ENCODE measurements around the gene RLN3.

RLN3 gene

DNA sequence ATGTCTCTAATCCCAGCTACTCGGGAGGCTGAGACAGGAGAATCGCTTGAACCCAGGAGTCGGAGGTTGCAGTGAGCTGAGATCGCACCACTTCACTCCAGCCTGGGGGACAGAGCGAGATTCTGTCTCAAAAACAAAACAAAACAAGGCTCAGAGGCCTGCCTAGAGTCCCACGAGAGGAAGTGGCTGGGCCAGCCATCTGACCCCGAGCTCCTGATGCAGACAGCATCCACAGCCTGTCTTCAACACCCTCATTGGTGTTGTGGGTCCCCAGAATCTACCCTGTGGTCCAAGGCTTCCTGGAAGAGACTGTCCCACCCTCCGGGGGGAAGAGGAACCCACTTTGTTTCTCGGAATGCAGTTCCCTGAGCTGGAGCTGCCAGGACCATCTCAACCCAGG is 46.5 kb upstream of the RLN3 start:
- TF ChIP-seq, protein P1, sequence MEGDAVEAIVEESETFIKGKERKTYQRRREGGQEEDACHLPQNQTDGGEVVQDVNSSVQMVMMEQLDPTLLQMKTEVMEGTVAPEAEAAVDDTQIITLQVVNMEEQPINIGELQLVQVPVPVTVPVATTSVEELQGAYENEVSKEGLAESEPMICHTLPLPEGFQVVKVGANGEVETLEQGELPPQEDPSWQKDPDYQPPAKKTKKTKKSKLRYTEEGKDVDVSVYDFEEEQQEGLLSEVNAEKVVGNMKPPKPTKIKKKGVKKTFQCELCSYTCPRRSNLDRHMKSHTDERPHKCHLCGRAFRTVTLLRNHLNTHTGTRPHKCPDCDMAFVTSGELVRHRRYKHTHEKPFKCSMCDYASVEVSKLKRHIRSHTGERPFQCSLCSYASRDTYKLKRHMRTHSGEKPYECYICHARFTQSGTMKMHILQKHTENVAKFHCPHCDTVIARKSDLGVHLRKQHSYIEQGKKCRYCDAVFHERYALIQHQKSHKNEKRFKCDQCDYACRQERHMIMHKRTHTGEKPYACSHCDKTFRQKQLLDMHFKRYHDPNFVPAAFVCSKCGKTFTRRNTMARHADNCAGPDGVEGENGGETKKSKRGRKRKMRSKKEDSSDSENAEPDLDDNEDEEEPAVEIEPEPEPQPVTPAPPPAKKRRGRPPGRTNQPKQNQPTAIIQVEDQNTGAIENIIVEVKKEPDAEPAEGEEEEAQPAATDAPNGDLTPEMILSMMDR (conservative IDR thresholded peaks at IDR 0.05; ENCODE audit: low read length) = no peak
- no peak overlapping the region for H3K4me3 ChIP-seq (ENCODE audit: low read length)

DNA sequence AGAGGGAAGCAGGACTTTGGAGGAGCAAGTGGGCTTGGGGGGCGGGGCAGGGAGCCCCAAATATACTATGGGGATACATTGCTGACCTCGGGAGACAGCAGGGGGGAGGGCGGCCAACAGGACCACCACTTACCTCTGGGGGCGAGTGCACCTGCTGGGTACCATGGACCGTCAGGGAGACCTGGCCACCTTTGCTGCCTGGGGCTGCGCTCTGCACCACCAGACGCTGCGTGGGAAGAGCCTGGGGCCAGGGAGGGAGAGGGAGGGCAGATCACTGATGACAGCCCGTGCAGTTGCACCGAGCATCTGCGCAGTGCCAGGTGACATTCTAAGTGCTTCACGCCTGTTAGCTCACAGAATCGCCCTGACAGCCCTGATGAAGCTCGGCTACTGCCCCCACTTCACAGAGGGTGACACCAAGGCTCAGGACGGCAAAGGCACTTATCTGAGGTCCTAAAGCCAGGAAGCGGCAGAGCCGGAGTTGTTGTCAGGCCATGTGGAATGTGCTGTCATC is 45.9 kb upstream of the RLN3 start:
- DNase-seq (ENCODE audit: low read depth) = no peak
- TF ChIP-seq, protein P1 (conservative IDR thresholded peaks at IDR 0.05; ENCODE audit: low read length) = no peak
- H3K4me3 ChIP-seq (ENCODE audit: low read length) = no peak overlapping the region

More for the DNA sequence above, 46.5 kb upstream of the RLN3 start:
- DNase-seq (ENCODE audit: low read depth) = no peak

DNA sequence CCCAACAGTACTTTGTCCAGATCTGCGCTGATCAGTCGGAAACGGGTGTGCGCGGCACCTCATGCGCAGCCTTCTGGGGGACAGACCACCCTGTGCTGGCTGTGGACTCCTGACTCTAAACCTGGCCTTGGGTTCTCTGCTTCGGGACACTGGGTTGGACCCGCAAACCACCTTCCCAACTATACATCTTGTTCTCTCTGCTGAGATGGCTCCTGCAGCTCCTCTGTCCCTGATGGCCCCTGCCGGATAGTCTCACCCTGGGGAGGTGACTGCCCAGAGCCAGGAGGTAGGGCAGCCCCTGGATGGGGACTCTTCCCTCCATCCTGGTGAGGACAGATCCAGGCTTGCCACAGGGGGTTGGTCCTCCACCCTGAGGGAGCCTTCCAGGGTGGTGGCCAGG is 45.2 kb upstream of the RLN3 start:
- TF ChIP-seq, protein P1 (conservative IDR thresholded peaks at IDR 0.05; ENCODE audit: low read length) = no peak
- no peak for DNase-seq (ENCODE audit: low read depth)
- no peak overlapping the region for H3K4me3 ChIP-seq (ENCODE audit: low read length)

DNA sequence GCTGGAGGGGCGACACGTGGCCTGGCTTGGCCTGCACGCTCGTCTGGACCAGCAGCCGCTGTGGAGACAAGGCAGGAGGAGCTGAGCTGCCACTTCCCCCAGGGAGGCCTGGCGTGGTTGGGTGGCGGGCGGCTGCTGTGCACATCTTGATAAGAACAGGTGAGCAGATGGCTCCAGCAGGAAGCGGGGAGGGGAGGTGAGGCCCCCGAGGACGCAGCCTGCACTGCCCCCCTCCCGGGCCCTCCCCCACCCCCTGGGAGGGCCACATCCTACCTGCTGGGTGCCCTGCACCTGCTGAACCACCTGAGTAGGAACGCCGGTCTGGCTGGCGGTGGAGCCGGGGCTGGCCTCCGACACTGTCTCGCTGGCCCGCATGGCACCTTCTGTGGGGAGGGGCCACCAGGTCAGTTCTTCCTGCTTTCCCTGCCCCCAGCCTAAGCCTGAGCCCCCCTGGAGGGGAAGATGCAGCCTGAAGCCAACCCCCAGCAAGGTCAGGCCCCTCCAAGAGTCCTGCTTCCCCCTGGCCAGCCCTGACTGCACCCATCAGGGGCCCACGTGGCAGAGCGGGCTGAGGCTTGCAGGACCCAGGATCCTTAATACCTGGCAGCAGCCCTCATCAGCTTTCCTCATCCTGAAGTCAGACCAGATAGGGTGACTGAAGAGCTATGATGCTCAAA is 44.6 kb upstream of the RLN3 start:
- TF ChIP-seq, protein P1 (conservative IDR thresholded peaks at IDR 0.05; ENCODE audit: low read length) = no peak
- H3K4me3 ChIP-seq (ENCODE audit: low read length) = no peak overlapping the region
- no peak for DNase-seq (ENCODE audit: low read depth)

DNA sequence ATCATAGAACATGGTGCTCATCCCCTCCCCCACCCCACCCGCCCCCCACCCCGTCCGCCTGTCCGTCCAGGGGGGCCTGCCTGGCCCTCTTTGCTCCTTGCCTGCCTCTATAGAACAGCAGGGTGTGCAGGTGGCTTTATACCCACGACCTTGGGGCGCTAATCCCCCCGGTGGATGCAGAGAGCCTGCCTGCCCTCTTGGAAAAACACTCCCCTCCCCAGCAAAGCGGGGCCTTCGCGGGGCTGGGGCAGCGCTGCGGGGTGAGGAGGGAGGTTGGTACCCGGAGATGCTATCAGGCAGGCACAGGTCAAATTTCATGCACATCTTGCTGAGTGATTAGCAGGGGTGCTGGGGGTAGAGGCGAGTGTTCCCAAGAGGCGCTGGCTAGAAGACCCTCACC is 43.8 kb upstream of the RLN3 start:
- no peak for DNase-seq (ENCODE audit: low read depth)

DNA sequence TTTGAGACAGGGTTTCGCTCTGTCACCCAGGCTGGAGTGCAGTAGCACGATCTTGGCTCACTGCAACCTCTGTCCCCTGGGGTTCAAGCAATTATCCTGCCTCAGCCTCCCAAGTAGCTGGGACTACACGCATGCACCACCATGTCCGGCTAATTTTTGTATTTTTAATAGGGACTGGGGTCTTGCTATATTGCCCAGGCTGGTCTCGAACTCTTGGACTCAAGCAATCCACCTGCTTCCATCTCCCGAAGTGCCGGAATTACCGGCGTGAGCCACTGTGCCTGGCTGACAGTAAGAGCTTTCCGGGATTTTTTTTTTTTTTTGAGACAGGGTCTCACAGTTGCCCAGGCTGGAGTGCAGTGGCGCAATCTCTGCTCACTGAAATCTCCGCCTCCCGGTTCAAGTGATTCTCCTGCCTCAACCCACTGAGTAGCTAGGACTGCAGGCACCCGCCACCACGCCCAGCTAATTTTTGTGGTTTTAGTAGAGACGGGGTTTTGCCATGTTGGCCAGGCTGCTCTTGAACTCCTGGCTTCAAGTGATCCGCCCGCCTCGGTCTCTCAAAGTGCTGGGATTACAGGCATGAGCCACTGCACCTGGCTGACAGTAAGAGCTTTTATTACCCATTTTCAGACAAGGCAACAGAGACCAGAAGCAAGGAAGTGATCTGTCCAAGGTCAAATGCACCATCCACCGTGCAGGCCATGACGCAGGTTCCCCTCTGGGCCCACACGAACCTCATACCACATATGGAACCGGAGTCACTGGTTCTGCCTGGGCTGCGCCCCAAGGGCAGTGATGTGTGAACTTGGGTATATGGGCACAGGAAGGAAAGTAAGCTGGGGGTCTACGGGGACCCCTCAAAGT is 42.8 kb upstream of the RLN3 start:
- DNase-seq (ENCODE audit: low read depth) = no peak
- TF ChIP-seq, protein P1 (conservative IDR thresholded peaks at IDR 0.05; ENCODE audit: low read length) = no peak
- no peak overlapping the region for H3K4me3 ChIP-seq (ENCODE audit: low read length)

More for the DNA sequence above, 43.8 kb upstream of the RLN3 start:
- TF ChIP-seq, protein P1 (conservative IDR thresholded peaks at IDR 0.05; ENCODE audit: low read length) = no peak
- H3K4me3 ChIP-seq (ENCODE audit: low read length) = no peak overlapping the region

All from AG10803 (cell line).